ENCODE data around the gene HSPA4. TPM values are rescaled to one million over a fixed set of nuclear protein-coding genes. Genes with fewer than 3 reads are reported as not detected.

HSPA4 gene
- total and polyA plus RNA-seq, 9 donors = 55.7 to 83.9 (median 73.1) TPM

- Histone ChIP-seq H3K4me3 (ENCODE audit: low read length) (no peak overlapping the region), H3K36me3 (ENCODE audit: control insufficient read depth, insufficient read depth, low read length) (no peaks in the 10 kb centered on the region), H3K27me3 (ENCODE audit: control insufficient read depth, insufficient read depth, low read length) (no peaks in the 10 kb centered on the region), H3K27ac (ENCODE audit: low read length) (no peak overlapping the region), H3K9me3 (replicated peaks; ENCODE audit: control insufficient read depth, low read depth, low read length) (no peaks in the 10 kb centered on the region), H3K4me1 (ENCODE audit: control insufficient read depth, insufficient read depth, low read length) (peaks cover 19% of the 10 kb centered on the region)
- WGBS (ENCODE audit: insufficient coverage) = 88% methylated on average over 11 of the region's 13 CpGs
- no peak for DNase-seq
These were observed 60.3 kb downstream of the HSPA4 start for GRCh38 chr5:133112026-133112660.

- 65% methylated on average over 8 of the region's 13 CpGs for WGBS (ENCODE audit: insufficient coverage)
- peaks cover 33% of the 10 kb centered on the region for H3K4me1 ChIP-seq (ENCODE audit: control insufficient read depth, insufficient read depth, low read length)
- no peaks in the 10 kb centered on the region for H3K36me3 ChIP-seq (ENCODE audit: control insufficient read depth, insufficient read depth, low read length)
- H3K4me3 ChIP-seq (ENCODE audit: low read length) = no peak overlapping the region
- H3K27ac ChIP-seq (ENCODE audit: low read length) = no peak overlapping the region
- H3K27me3 ChIP-seq (ENCODE audit: control insufficient read depth, insufficient read depth, low read length) = no peaks in the 10 kb centered on the region
- no peaks in the 10 kb centered on the region for H3K9me3 ChIP-seq (replicated peaks; ENCODE audit: control insufficient read depth, low read depth, low read length)
- DNase-seq = no peak
These were observed 61.7 kb downstream of the HSPA4 start for GRCh38 chr5:133113331-133114061.

GRCh38 chr5:133114166-133114932 lies 62.5 kb downstream of the HSPA4 start:
- no peak for DNase-seq
- no peak overlapping the region for H3K4me3 ChIP-seq (ENCODE audit: low read length)
- WGBS (ENCODE audit: insufficient coverage) = 85% methylated on average over 11 of the region's 14 CpGs
- no peaks in the 10 kb centered on the region for H3K9me3 ChIP-seq (replicated peaks; ENCODE audit: control insufficient read depth, low read depth, low read length)
- no peak overlapping the region for H3K27ac ChIP-seq (ENCODE audit: low read length)
- H3K27me3 ChIP-seq (ENCODE audit: control insufficient read depth, insufficient read depth, low read length) = no peaks in the 10 kb centered on the region
- H3K4me1 ChIP-seq (ENCODE audit: control insufficient read depth, insufficient read depth, low read length) = peaks cover 41% of the 10 kb centered on the region
- no peaks in the 10 kb centered on the region for H3K36me3 ChIP-seq (ENCODE audit: control insufficient read depth, insufficient read depth, low read length)

- 88% methylated on average over 1 of the region's 1 CpG for WGBS (ENCODE audit: insufficient coverage)
- no peaks in the 10 kb centered on the region for H3K9me3 ChIP-seq (replicated peaks; ENCODE audit: control insufficient read depth, low read depth, low read length)
- H3K4me1 ChIP-seq (ENCODE audit: control insufficient read depth, insufficient read depth, low read length) = peaks cover 47% of the 10 kb centered on the region
- DNase-seq = no peak
- no peaks in the 10 kb centered on the region for H3K27me3 ChIP-seq (ENCODE audit: control insufficient read depth, insufficient read depth, low read length)
- no peak overlapping the region for H3K4me3 ChIP-seq (ENCODE audit: low read length)
- no peak overlapping the region for H3K27ac ChIP-seq (ENCODE audit: low read length)
- H3K36me3 ChIP-seq (ENCODE audit: control insufficient read depth, insufficient read depth, low read length) = no peaks in the 10 kb centered on the region
These were observed 63.1 kb downstream of the HSPA4 start for GRCh38 chr5:133114933-133115310.

- 92% methylated on average over 2 of the region's 2 CpGs for WGBS (ENCODE audit: insufficient coverage)
- H3K4me1 ChIP-seq (ENCODE audit: control insufficient read depth, insufficient read depth, low read length) = peaks cover 58% of the 10 kb centered on the region
- H3K27me3 ChIP-seq (ENCODE audit: control insufficient read depth, insufficient read depth, low read length) = no peaks in the 10 kb centered on the region
- DNase-seq = no peak
- H3K4me3 ChIP-seq (ENCODE audit: low read length) = no peak overlapping the region
- H3K9me3 ChIP-seq (replicated peaks; ENCODE audit: control insufficient read depth, low read depth, low read length) = no peaks in the 10 kb centered on the region
- no peak overlapping the region for H3K27ac ChIP-seq (ENCODE audit: low read length)
- H3K36me3 ChIP-seq (ENCODE audit: control insufficient read depth, insufficient read depth, low read length) = no peaks in the 10 kb centered on the region
These were observed 64.8 kb downstream of the HSPA4 start for GRCh38 chr5:133116601-133117000.

- Histone ChIP-seq H3K27ac (ENCODE audit: low read length) (peak overlapping the region; percentile 26), H3K27me3 (ENCODE audit: control insufficient read depth, insufficient read depth, low read length) (no peaks in the 10 kb centered on the region), H3K9me3 (replicated peaks; ENCODE audit: control insufficient read depth, low read depth, low read length) (no peaks in the 10 kb centered on the region), H3K4me1 (ENCODE audit: control insufficient read depth, insufficient read depth, low read length) (peaks cover 66% of the 10 kb centered on the region), H3K36me3 (ENCODE audit: control insufficient read depth, insufficient read depth, low read length) (no peaks in the 10 kb centered on the region), H3K4me3 (ENCODE audit: low read length) (no peak overlapping the region)
- WGBS (ENCODE audit: insufficient coverage) = 78% methylated on average over 5 of the region's 10 CpGs
- DNase-seq = no peak
These were observed 65.5 kb downstream of the HSPA4 start for GRCh38 chr5:133117166-133117911.

- no peak for DNase-seq
- WGBS (ENCODE audit: insufficient coverage) = 89% methylated on average over 2 of the region's 9 CpGs
- Histone ChIP-seq H3K9me3 (replicated peaks; ENCODE audit: control insufficient read depth, low read depth, low read length) (no peaks in the 10 kb centered on the region), H3K4me3 (ENCODE audit: low read length) (no peak overlapping the region), H3K27me3 (ENCODE audit: control insufficient read depth, insufficient read depth, low read length) (no peaks in the 10 kb centered on the region), H3K4me1 (ENCODE audit: control insufficient read depth, insufficient read depth, low read length) (peaks cover 72% of the 10 kb centered on the region), H3K27ac (ENCODE audit: low read length) (peak overlapping the region; percentile 82), H3K36me3 (ENCODE audit: control insufficient read depth, insufficient read depth, low read length) (no peaks in the 10 kb centered on the region)
These were observed 66.2 kb downstream of the HSPA4 start for GRCh38 chr5:133117912-133118445.

- Histone ChIP-seq H3K36me3 (ENCODE audit: control insufficient read depth, insufficient read depth, low read length) (no peaks in the 10 kb centered on the region), H3K27me3 (ENCODE audit: control insufficient read depth, insufficient read depth, low read length) (no peaks in the 10 kb centered on the region), H3K27ac (ENCODE audit: low read length) (peak overlapping the region; percentile 82), H3K4me3 (ENCODE audit: low read length) (no peak overlapping the region), H3K9me3 (replicated peaks; ENCODE audit: control insufficient read depth, low read depth, low read length) (no peaks in the 10 kb centered on the region), H3K4me1 (ENCODE audit: control insufficient read depth, insufficient read depth, low read length) (peaks cover 79% of the 10 kb centered on the region)
- WGBS (ENCODE audit: insufficient coverage) = 75% methylated on average over 2 of the region's 4 CpGs
- no peak for DNase-seq
These were observed 66.9 kb downstream of the HSPA4 start for GRCh38 chr5:133118741-133119140.

- Histone ChIP-seq H3K27me3 (ENCODE audit: control insufficient read depth, insufficient read depth, low read length) (no peaks in the 10 kb centered on the region), H3K9me3 (replicated peaks; ENCODE audit: control insufficient read depth, low read depth, low read length) (no peaks in the 10 kb centered on the region), H3K27ac (ENCODE audit: low read length) (peak overlapping the region; percentile 82), H3K36me3 (ENCODE audit: control insufficient read depth, insufficient read depth, low read length) (no peaks in the 10 kb centered on the region), H3K4me1 (ENCODE audit: control insufficient read depth, insufficient read depth, low read length) (peaks cover 79% of the 10 kb centered on the region), H3K4me3 (ENCODE audit: low read length) (no peak overlapping the region)
- DNase-seq = peak; percentile 67
- WGBS (ENCODE audit: insufficient coverage) = 60% methylated on average over 2 of the region's 4 CpGs
These were observed 67.5 kb downstream of the HSPA4 start for GRCh38 chr5:133119233-133119711.

All from muscle of leg (tissue), 11 donors.